Measurements from ENCODE around the gene DCBLD2. TPM values are rescaled to one million over a fixed set of nuclear protein-coding genes. Genes with fewer than 3 reads are reported as not detected.

Gene DCBLD2
- total and polyA plus RNA-seq, 2 of the 13 experiments (the other 11 are each of a cell fraction or from before 2014, with no cell fraction given): 43.8 to 56.9 TPM

DNA sequence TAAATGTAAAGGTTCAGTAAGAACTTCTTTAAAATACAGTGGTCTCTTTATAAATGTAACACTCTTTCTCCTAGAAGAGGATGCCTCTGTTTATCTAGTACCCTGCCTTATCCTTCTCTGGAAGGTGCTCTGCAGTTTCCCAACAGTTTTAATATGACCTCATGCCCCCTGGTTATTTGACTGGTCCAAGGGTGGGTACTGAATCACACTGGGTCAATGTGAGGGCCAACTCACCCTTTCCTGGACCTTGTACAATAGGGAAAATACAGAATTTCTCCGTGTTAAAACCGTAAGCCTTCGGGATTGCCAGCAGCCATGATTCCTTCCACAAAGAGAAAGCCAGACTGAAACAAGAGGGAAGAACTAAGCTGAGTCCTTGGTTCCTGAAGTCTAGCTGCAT is 9.2 kb downstream of the DCBLD2 start:
- no peak for ATAC-seq
- no peak overlapping the region for H3K27ac ChIP-seq (ENCODE audit: extremely low read length, insufficient read depth, low read length)
- peaks cover 74% of the 10 kb centered on the region for H3K79me2 ChIP-seq (ENCODE audit: insufficient read depth, low read length)
- H3K9ac ChIP-seq (ENCODE audit: insufficient read depth, low read depth, low read length): no peak overlapping the region
- no peak for DNase-seq (ENCODE audit: low spot score)
- in situ Hi-C loops (cut with HindIII; ENCODE audit: extremely low pct_ligation_motif_present, low pct_unique_long_range_greater_than_20kb): loop anchor here (10.0 kb wide), 1 partner anchor 103 kb away; no protein-coding TSS in a partner anchor
- TF ChIP-seq, protein P1, sequence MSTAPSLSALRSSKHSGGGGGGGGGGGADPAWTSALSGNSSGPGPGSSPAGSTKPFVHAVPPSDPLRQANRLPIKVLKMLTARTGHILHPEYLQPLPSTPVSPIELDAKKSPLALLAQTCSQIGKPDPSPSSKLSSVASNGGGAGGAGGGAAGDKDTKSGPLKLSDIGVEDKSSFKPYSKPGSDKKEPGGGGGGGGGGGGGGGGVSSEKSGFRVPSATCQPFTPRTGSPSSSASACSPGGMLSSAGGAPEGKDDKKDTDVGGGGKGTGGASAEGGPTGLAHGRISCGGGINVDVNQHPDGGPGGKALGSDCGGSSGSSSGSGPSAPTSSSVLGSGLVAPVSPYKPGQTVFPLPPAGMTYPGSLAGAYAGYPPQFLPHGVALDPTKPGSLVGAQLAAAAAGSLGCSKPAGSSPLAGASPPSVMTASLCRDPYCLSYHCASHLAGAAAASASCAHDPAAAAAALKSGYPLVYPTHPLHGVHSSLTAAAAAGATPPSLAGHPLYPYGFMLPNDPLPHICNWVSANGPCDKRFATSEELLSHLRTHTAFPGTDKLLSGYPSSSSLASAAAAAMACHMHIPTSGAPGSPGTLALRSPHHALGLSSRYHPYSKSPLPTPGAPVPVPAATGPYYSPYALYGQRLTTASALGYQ (CRISPR knock-in tag; IDR thresholded peaks at IDR 0.05): no peak
- TF ChIP-seq SNAI1 (CRISPR knock-in tag; IDR thresholded peaks at IDR 0.05; ENCODE audit: borderline replicate concordance): no peak
- no peak for TF ChIP-seq SIX4 (CRISPR knock-in tag; IDR thresholded peaks at IDR 0.05)
- TF ChIP-seq CBX2 (IDR thresholded peaks at IDR 0.05; ENCODE audit: low read depth, low read length): no peak
- no peak for TF ChIP-seq CBX2 (CRISPR knock-in tag; IDR thresholded peaks at IDR 0.05; ENCODE audit: low read depth)
- TF ChIP-seq PHB2 (IDR thresholded peaks at IDR 0.05; ENCODE audit: partially characterized antibody): no peak
- no peak for TF ChIP-seq AGO2 (optimal IDR thresholded peaks at IDR 0.05; ENCODE audit: low read depth, low read length)
- no peak for TF ChIP-seq SYNCRIP (IDR thresholded peaks at IDR 0.05; ENCODE audit: insufficient read depth, low read depth, low read length)
- no peak for TF ChIP-seq ZNF101 (CRISPR knock-in tag; IDR thresholded peaks at IDR 0.05; ENCODE audit: borderline replicate concordance, low read depth)
- TF ChIP-seq JARID2 (CRISPR knock-in tag; IDR thresholded peaks at IDR 0.05; ENCODE audit: insufficient replicate concordance): no peak
- no peak for TF ChIP-seq ZNF788 (CRISPR knock-in tag; IDR thresholded peaks at IDR 0.05; ENCODE audit: borderline replicate concordance)
- TF ChIP-seq NFRKB (IDR thresholded peaks at IDR 0.05): no peak
- TF ChIP-seq ZNF557 (CRISPR knock-in tag; IDR thresholded peaks at IDR 0.05): no peak
- no peak overlapping the region for H3K4me3 ChIP-seq (replicated peaks in 1 of 3; ENCODE audit: insufficient read depth in 1 of 3, low read depth in 2 of 3, low read length in 3 of 3)
- H3K36me3 ChIP-seq (replicated peaks in 1 of 2; ENCODE audit: control insufficient read depth in 1 of 2, insufficient read depth in 2 of 2, low read length in 2 of 2): no peaks in the 10 kb centered on the region; a peak in 1 of 5 replicates
- H2AFZ ChIP-seq (ENCODE audit: low read length): no peak overlapping the region
- no peaks in the 10 kb centered on the region for H3K27me3 ChIP-seq (ENCODE audit: control insufficient read depth in 1 of 2, insufficient read depth in 2 of 2, low read length in 2 of 2)
- FAIRE-seq: no peak
- CTCF ChIA-PET (ENCODE audit: low intra/inter-chr PET ratio, low total read pairs): no interaction called here
- H4K20me1 ChIP-seq (ENCODE audit: insufficient read depth, low read length): peaks cover 6% of the 10 kb centered on the region; the same call in 1 of the 2 replicates
- no peaks in the 10 kb centered on the region for H3K9me3 ChIP-seq (ENCODE audit: low read length)
- H3K4me1 ChIP-seq (ENCODE audit: insufficient read depth, low read length): peaks cover 57% of the 10 kb centered on the region
- POLR2A ChIA-PET: interaction anchor here (1.9 kb wide), 1 partner anchor 10 kb away, joined by 8 read pairs; the partner anchor contains the start of gene DCBLD2
- no TSS peak for BruUV-seq (replicated peaks)
- no peak overlapping the region for H3K4me2 ChIP-seq (ENCODE audit: low read depth, low read length)
- intact Hi-C loops (cut with micrococcal nuclease; ENCODE audit: unreplicated experiment): no loop called here
- 88% methylated on average over 3 of the region's 3 CpGs for WGBS (ENCODE audit: low lambda C conversion rate)

Data from HepG2 (cell line).